Caco-2 (cell line): ENCODE results near the gene LTO1. TPM values are rescaled to one million over a fixed set of nuclear protein-coding genes. Genes with fewer than 3 reads are reported as not detected.

ENCODE experiments used
- Bru-seq: library from RNA; stranded (reverse); fragments of 400-500 nt; gene quantifications from one replicate; lab custom pipeline; 2021; lab: Mats Ljungman, UMichigan
- BruChase-seq, 2 experiments: library from RNA; stranded (reverse); fragments of 400-500 nt; gene quantifications; one replicate each; lab custom pipeline; 2021; lab: Mats Ljungman, UMichigan
- BruUV-seq: library from RNA; stranded (reverse); fragments of 400-500 nt; replicated peaks from 2 replicates; lab custom pipeline; 2021; lab: Mats Ljungman, UMichigan
- CTCF ChIA-PET: fragments of 300-600 bp; sonication (Branson Sonifier 250); formaldehyde crosslinking; loops from one replicate; lab custom pipeline; 2022; ENCODE audit warnings: antibody characterized with exemption; lab: Charles Lee
- POLR2A ChIA-PET: fragments of 300-600 bp; sonication (Branson Sonifier 250); formaldehyde crosslinking; loops from one replicate; lab custom pipeline; 2022; ENCODE audit warnings: antibody characterized with exemption; lab: Charles Lee
- DNase-seq, 2 experiments: peaks; one replicate each; pipeline versions ENCODE4 v3.0.0 to v3.0.0-alpha.2; 2020 to 2022
- H3K27me3 ChIP-seq: replicated peaks from 2 replicates; pipeline ENCODE4 v1.6.0; 2011; ENCODE audit warnings: low read length; ENCODE audit not compliant: control insufficient read depth, insufficient read depth
- H3K36me3 ChIP-seq: 2 replicates; pipeline ENCODE4 v1.5.1; 2011; ENCODE audit warnings: low read length; ENCODE audit not compliant: control insufficient read depth, insufficient read depth
- H3K4me1 ChIP-seq: fragments of 250-450 bp; sonication (Bioruptor Pico); 2 replicates; pipeline ENCODE4 v1.5.1; 2020; ENCODE audit warnings: mild to moderate bottlenecking
- H3K4me3 ChIP-seq: 2 replicates; pipeline ENCODE4 v1.5.1; 2011; ENCODE audit warnings: low read depth, mild to moderate bottlenecking, control low read depth, low read length
- H3K9me3 ChIP-seq: fragments of 250-450 bp; sonication (Bioruptor Pico); 2 replicates; pipeline ENCODE4 v1.5.1; 2020; ENCODE audit warnings: mild to moderate bottlenecking, moderate library complexity
- H3K27ac Mint-ChIP-seq: one replicate; pipeline ENCODE4 v1.8.0; 2022; ENCODE audit warnings: mixed read lengths; ENCODE audit not compliant: unreplicated experiment
- H3K27me3 Mint-ChIP-seq: one replicate; pipeline ENCODE4 v1.8.0; 2022; ENCODE audit warnings: mixed read lengths; ENCODE audit not compliant: insufficient read depth, unreplicated experiment
- H3K36me3 Mint-ChIP-seq: one replicate; pipeline ENCODE4 v1.8.0; 2022; ENCODE audit warnings: mild to moderate bottlenecking, mixed read lengths; ENCODE audit not compliant: insufficient read depth, unreplicated experiment
- H3K4me1 Mint-ChIP-seq: one replicate; pipeline ENCODE4 v1.8.0; 2022; ENCODE audit warnings: low read depth, mixed read lengths; ENCODE audit not compliant: unreplicated experiment
- H3K4me3 Mint-ChIP-seq: one replicate; pipeline ENCODE4 v1.8.0; 2022; ENCODE audit warnings: mild to moderate bottlenecking, moderate library complexity, mixed read lengths; ENCODE audit not compliant: unreplicated experiment
- H3K9me3 Mint-ChIP-seq: one replicate; pipeline ENCODE4 v1.8.0; 2022; ENCODE audit warnings: mixed read lengths; ENCODE audit not compliant: unreplicated experiment
- intact Hi-C: fragments of 100-400 bp; cut with micrococcal nuclease; formaldehyde crosslinking; loops from one replicate; pipeline ENCODE4 v1.10.0; 2022; ENCODE audit not compliant: unreplicated experiment
- long read RNA-seq: library from polyadenylated mRNA; stranded (forward); transcript quantifications from one replicate; pipeline ENCODE4 v2.0.0, GENCODE V29; 2022
- total RNA-seq: library from RNA; stranded (reverse); gene quantifications from 2 replicates; pipeline ENCODE4 v1.2.3, GENCODE V29; 2022
- TF ChIP-seq, protein P1 (sequence below), 2 experiments: fragments of 200-600 bp in 1 of 2; IDR thresholded peaks; 1 replicate in 1 of 2; 2 replicates in 1 of 2; pipeline versions ENCODE4 v1.5.1 to v1.8.0; 2011 to 2022; ENCODE audit warnings: antibody characterized with exemption in 1 of 2, control low read depth in 1 of 2, inconsistent platforms in 1 of 2, low read depth in 1 of 2, low read length in 1 of 2, mild to moderate bottlenecking in 1 of 2, moderate library complexity in 1 of 2; ENCODE audit not compliant: insufficient read depth in 1 of 2, severe bottlenecking in 1 of 2, unreplicated experiment in 1 of 2

LTO1 gene, protein sequence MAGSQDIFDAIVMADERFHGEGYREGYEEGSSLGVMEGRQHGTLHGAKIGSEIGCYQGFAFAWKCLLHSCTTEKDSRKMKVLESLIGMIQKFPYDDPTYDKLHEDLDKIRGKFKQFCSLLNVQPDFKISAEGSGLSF
- 49.3 and 51.3 TPM in 2 replicates for total RNA-seq
- Bru-seq, nascent RNA, result percentile 83 among the genes with signal in this experiment
- BruChase-seq, experiment 1, labeled RNA remaining after a 2-hour chase, result percentile 85 among the genes with signal in this experiment
- BruChase-seq, experiment 2, labeled RNA remaining after a 6-hour chase, result percentile 76 among the genes with signal in this experiment
- long read RNA-seq, transcript LTO1-201 (5 exons, 2,478 nt), result major isoform, 20 of 49 reads
- long read RNA-seq, partial matches to known transcripts, result 1 of 49 reads
- long read RNA-seq, other reads (novel, unspliced or antisense), result 19 of 49 reads

DNA sequence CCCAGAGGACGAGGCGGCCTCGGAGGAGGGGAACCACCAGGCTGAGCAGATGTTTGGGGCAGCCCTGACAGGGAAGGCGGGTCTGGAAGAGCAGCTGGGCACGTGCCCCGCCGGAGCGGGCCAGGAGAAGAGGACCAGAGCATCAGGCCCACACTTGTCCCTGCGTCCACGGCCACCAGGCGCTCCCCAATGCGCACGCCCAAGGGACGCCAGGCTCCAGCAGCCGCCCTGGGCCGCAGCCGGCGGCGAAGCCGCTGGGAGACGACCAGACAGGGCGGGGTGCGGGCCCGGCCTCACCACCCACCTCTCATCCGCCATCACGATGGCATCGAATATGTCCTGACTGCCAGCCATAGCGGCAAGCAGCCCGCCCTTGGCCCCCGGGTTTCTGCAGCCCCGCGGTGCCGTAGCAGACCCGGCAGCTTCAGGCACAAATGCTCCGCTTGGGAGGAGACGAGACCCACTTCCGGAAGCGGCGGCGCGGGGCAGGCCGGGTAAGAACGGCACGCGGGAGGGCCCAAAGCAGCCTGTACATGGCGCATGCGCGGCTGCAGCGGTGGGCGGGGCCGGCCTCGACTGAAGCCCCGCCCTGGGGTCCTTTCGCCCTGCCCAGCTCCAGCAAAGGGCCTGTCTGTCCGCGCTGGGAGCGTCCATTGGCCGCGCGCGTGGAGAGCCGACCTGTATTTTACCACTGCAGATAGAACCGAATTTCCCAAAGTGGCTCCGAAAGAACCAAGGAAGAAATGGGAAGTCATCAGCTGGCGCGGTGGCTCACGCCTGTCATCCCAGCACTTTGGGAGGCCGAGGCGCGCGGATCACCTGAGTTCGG is at the start of gene LTO1:
TSS of gene LTO1 (minus strand) at position 468 of the 829 bp plus-strand sequence. CDS start at position 354, 114 bp downstream.
- no peaks in the 10 kb centered on the region for H3K9me3 ChIP-seq
- H3K4me3 Mint-ChIP-seq, result peak within 1 kb of the TSS; percentile 100
- H3K36me3 ChIP-seq, result no peaks in the 10 kb centered on the region
- H3K9me3 Mint-ChIP-seq, result no peaks in the 10 kb centered on the region
- peaks cover 5% of the 10 kb centered on the region for H3K4me1 ChIP-seq
- TF ChIP-seq, protein P1, sequence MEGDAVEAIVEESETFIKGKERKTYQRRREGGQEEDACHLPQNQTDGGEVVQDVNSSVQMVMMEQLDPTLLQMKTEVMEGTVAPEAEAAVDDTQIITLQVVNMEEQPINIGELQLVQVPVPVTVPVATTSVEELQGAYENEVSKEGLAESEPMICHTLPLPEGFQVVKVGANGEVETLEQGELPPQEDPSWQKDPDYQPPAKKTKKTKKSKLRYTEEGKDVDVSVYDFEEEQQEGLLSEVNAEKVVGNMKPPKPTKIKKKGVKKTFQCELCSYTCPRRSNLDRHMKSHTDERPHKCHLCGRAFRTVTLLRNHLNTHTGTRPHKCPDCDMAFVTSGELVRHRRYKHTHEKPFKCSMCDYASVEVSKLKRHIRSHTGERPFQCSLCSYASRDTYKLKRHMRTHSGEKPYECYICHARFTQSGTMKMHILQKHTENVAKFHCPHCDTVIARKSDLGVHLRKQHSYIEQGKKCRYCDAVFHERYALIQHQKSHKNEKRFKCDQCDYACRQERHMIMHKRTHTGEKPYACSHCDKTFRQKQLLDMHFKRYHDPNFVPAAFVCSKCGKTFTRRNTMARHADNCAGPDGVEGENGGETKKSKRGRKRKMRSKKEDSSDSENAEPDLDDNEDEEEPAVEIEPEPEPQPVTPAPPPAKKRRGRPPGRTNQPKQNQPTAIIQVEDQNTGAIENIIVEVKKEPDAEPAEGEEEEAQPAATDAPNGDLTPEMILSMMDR (IDR thresholded peaks at IDR 0.05; ENCODE audit: insufficient read depth in 1 of 2, low read depth in 1 of 2, low read length in 1 of 2, severe bottlenecking in 1 of 2, unreplicated experiment in 1 of 2), result no peak
- H3K27me3 Mint-ChIP-seq, result peaks cover 3% of the 10 kb centered on the region
- H3K4me1 Mint-ChIP-seq, result peaks cover 6% of the 10 kb centered on the region
- POLR2A ChIA-PET, result interaction anchor here (0.6 to 1.9 kb wide), 15 partner anchors 17 to 624 kb away, joined by 3 to 9 read pairs (median 4); no protein-coding TSS in a partner anchor
- DNase-seq, result peak; percentile 98 to 100
- H3K36me3 Mint-ChIP-seq, result peaks cover 56% of the 10 kb centered on the region
- H3K4me3 ChIP-seq, result peak within 1 kb of the TSS; percentile 99
- no TSS peak for BruUV-seq
- no peaks in the 10 kb centered on the region for H3K27me3 ChIP-seq
- intact Hi-C loops, result loop anchor here (1.0 kb wide), 1 partner anchor 9 kb away; no protein-coding TSS in a partner anchor
- CTCF ChIA-PET, result interaction anchor here (0.5 to 1.9 kb wide), 14 partner anchors 8 to 573 kb away, joined by 3 to 10 read pairs (median 4); no protein-coding TSS in a partner anchor
- H3K27ac Mint-ChIP-seq, result peak within 1 kb of the TSS; percentile 99

DNA sequence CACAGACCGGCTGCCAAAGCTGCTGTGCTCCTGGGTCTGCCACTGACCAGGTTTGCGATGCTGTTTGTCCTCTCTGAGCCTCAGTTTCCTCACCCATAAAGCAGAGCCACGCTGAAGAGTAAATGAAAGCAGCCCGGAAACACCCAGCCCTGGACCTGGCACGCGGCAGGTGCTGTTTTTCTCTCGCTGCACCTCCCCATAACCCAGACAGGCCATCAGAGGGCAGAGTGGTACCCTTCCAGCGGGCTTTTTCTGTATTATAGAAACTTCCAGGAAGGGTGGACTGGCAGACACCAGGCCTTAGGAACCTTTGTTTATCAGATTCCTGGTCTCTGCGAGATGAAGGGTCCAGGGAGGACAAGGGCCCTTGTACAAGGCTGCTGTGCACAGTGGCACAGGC is 46.6 kb upstream of the LTO1 start:
- Histone ChIP-seq H3K36me3 (no peaks in the 10 kb centered on the region), H3K9me3 (no peaks in the 10 kb centered on the region), H3K27me3 (no peaks in the 10 kb centered on the region), H3K4me3 (no peak overlapping the region), H3K4me1 (peaks cover 7% of the 10 kb centered on the region; the same call in 1 of the 2 replicates)
- H3K27ac Mint-ChIP-seq, result no peak overlapping the region
- no peaks in the 10 kb centered on the region for H3K9me3 Mint-ChIP-seq
- peaks cover 5% of the 10 kb centered on the region for H3K27me3 Mint-ChIP-seq
- DNase-seq, result peak in 1 of 2 experiments; percentile 44
- CTCF ChIA-PET, result interaction anchor here (0.7 kb wide), 1 partner anchor 13 kb away, joined by 3 read pairs; no protein-coding TSS in a partner anchor
- POLR2A ChIA-PET, result no interaction called here
- H3K4me3 Mint-ChIP-seq, result no peak overlapping the region
- TF ChIP-seq, protein P1 (IDR thresholded peaks at IDR 0.05; ENCODE audit: insufficient read depth in 1 of 2, low read depth in 1 of 2, low read length in 1 of 2, severe bottlenecking in 1 of 2, unreplicated experiment in 1 of 2), result peak; percentile 39 to 64
- intact Hi-C loops, result loop anchor here (1.0 kb wide), 1 partner anchor 167 kb away; no protein-coding TSS in a partner anchor
- no peaks in the 10 kb centered on the region for H3K4me1 Mint-ChIP-seq
- no peaks in the 10 kb centered on the region for H3K36me3 Mint-ChIP-seq
- BruUV-seq, result no TSS peak
